Measurements from ENCODE around the gene EYS. TPM values are rescaled to one million over a fixed set of nuclear protein-coding genes. Genes with fewer than 3 reads are reported as not detected.

Gene EYS
- total and polyA plus RNA-seq, 4 donors = not detected

- 57 to 60% methylated on average over 3 of the region's 3 CpGs for WGBS, 2 donors
- ATAC-seq (ENCODE audit: low FRiP score) = no peak
- intact Hi-C loops (cut with DNase I) = no loop called here
Observed at GRCh38 chr6:63792736-63793464, 1914.1 kb downstream of the EYS start.

GRCh38 chr6:63790334-63790733 is 1916.7 kb downstream of the EYS start:
- H3K27ac ChIP-seq (ENCODE audit: low read depth in 1 of 2, low read length in 2 of 2) = no peak overlapping the region
- ATAC-seq (ENCODE audit: low FRiP score) (no peak), DNase-seq (no peak)
- H3K36me3 ChIP-seq (ENCODE audit: control insufficient read depth in 1 of 2, insufficient read depth in 2 of 2, low read length in 1 of 2) = no peaks in the 10 kb centered on the region
- intact Hi-C loops (cut with DNase I) = no loop called here
- H3K9me3 ChIP-seq (ENCODE audit: control insufficient read depth, low read length) = peaks cover 1% of the 10 kb centered on the region
- H3K4me3 ChIP-seq (ENCODE audit: low read length in 2 of 2) = no peak overlapping the region
- no peaks in the 10 kb centered on the region for H3K27me3 ChIP-seq (ENCODE audit: control insufficient read depth in 1 of 2, insufficient read depth in 2 of 2, low read length in 1 of 2)
- no peaks in the 10 kb centered on the region for H3K4me1 ChIP-seq (ENCODE audit: control insufficient read depth in 1 of 2, insufficient read depth in 2 of 2, low read length in 2 of 2)
- 74 to 76% methylated on average over 3 of the region's 3 CpGs for WGBS, 2 donors

More at GRCh38 chr6:63792736-63793464, 1914.1 kb downstream of the EYS start:
- no peak for DNase-seq
- H3K9me3 ChIP-seq (ENCODE audit: control insufficient read depth, low read length) = peaks cover 1% of the 10 kb centered on the region
- no peaks in the 10 kb centered on the region for H3K4me1 ChIP-seq (ENCODE audit: control insufficient read depth in 1 of 2, insufficient read depth in 2 of 2, low read length in 2 of 2)
- H3K36me3 ChIP-seq (ENCODE audit: control insufficient read depth in 1 of 2, insufficient read depth in 2 of 2, low read length in 1 of 2) = no peaks in the 10 kb centered on the region
- H3K27ac ChIP-seq (ENCODE audit: low read depth in 1 of 2, low read length in 2 of 2) = no peak overlapping the region
- no peaks in the 10 kb centered on the region for H3K27me3 ChIP-seq (ENCODE audit: control insufficient read depth in 1 of 2, insufficient read depth in 2 of 2, low read length in 1 of 2)
- no peak overlapping the region for H3K4me3 ChIP-seq (ENCODE audit: low read length in 2 of 2)

DNA sequence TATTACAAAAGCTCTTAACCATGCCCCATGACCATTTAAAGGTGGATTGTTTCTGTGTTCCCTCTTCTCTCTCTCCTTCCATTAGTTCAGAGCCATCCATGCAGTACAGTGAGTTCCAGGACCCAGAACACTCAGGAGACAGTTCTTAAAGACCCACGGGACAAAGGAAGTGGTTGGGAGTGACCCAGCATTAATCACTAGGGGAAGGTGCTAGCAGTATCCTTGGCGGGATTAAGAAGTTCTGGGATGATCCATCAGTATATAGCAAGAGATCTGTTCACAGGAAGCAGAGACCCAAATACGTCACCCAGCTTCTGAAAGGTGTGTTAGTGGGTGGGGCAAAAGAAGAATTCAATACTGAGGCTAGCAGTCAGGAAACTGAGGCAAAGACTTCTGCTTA is 1917.3 kb downstream of the EYS start:
- intact Hi-C loops (cut with DNase I) = no loop called here
- DNase-seq = no peak
- H3K9me3 ChIP-seq (ENCODE audit: control insufficient read depth, low read length) = peaks cover 1% of the 10 kb centered on the region
- no peaks in the 10 kb centered on the region for H3K27me3 ChIP-seq (ENCODE audit: control insufficient read depth in 1 of 2, insufficient read depth in 2 of 2, low read length in 1 of 2)
- H3K4me1 ChIP-seq (ENCODE audit: control insufficient read depth in 1 of 2, insufficient read depth in 2 of 2, low read length in 2 of 2) = no peaks in the 10 kb centered on the region
- no peak overlapping the region for H3K27ac ChIP-seq (ENCODE audit: low read depth in 1 of 2, low read length in 2 of 2)
- ATAC-seq (ENCODE audit: low FRiP score) = no peak
- WGBS, 2 donors = 76 to 79% methylated on average over 3 of the region's 3 CpGs
- H3K4me3 ChIP-seq (ENCODE audit: low read length in 2 of 2) = no peak overlapping the region
- H3K36me3 ChIP-seq (ENCODE audit: control insufficient read depth in 1 of 2, insufficient read depth in 2 of 2, low read length in 1 of 2) = no peaks in the 10 kb centered on the region

DNA sequence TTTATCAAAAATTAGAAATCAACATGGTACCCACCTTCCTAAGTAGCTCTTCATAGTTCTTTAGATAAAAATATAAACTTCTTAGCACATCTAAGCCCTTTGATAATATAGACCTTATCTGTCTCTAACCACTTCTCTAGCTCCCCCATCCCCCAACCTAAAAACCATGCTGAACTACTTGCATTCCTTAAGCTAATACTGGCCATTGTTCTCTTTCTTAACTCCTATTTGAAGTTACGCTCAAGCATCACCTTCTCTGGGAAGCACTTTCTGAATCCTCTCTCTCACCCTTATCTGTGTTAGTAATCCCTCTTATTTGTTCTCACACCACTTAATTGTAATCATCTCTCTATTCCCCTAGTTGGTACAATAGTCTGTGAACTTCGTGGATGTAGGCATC is 1918.5 kb downstream of the EYS start:
- DNase-seq (no peak), ATAC-seq (ENCODE audit: low FRiP score) (no peak)
- Histone ChIP-seq H3K4me1 (ENCODE audit: control insufficient read depth in 1 of 2, insufficient read depth in 2 of 2, low read length in 2 of 2) (no peaks in the 10 kb centered on the region), H3K4me3 (ENCODE audit: low read length in 2 of 2) (no peak overlapping the region), H3K9me3 (ENCODE audit: control insufficient read depth, low read length) (peaks cover 1% of the 10 kb centered on the region), H3K27me3 (ENCODE audit: control insufficient read depth in 1 of 2, insufficient read depth in 2 of 2, low read length in 1 of 2) (no peaks in the 10 kb centered on the region), H3K27ac (ENCODE audit: low read depth in 1 of 2, low read length in 2 of 2) (no peak overlapping the region), H3K36me3 (ENCODE audit: control insufficient read depth in 1 of 2, insufficient read depth in 2 of 2, low read length in 1 of 2) (no peaks in the 10 kb centered on the region)
- intact Hi-C loops (cut with DNase I) = no loop called here
- 81 to 85% methylated on average over 2 of the region's 2 CpGs for WGBS, 2 donors

DNA sequence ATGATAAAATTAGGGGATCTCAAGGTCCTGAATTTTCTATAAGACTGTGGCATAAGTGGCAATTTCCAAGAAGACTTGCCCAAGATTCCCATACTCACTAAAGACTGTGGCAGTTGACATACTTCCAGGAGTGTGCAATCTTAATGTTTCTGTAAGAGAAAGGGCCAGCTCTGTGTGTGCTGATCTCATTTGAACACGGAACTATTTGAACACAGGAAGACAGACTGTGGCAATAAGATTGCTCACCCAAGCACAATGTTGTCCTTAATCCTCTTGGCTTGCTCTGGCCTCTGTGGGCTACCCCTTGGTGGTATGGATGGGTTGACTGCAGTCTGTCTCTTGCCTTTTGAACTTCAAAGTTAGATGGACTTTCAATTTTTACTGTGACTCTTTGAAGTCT is 1920.0 kb downstream of the EYS start:
- Histone ChIP-seq H3K36me3 (ENCODE audit: control insufficient read depth in 1 of 2, insufficient read depth in 2 of 2, low read length in 1 of 2) (no peaks in the 10 kb centered on the region), H3K27me3 (ENCODE audit: control insufficient read depth in 1 of 2, insufficient read depth in 2 of 2, low read length in 1 of 2) (no peaks in the 10 kb centered on the region), H3K9me3 (ENCODE audit: control insufficient read depth, low read length) (peaks cover 1% of the 10 kb centered on the region), H3K4me1 (ENCODE audit: control insufficient read depth in 1 of 2, insufficient read depth in 2 of 2, low read length in 2 of 2) (no peaks in the 10 kb centered on the region), H3K27ac (ENCODE audit: low read depth in 1 of 2, low read length in 2 of 2) (no peak overlapping the region), H3K4me3 (ENCODE audit: low read length in 2 of 2) (no peak overlapping the region)
- WGBS, 2 donors = 77 to 88% methylated on average over 1 of the region's 1 CpG
- ATAC-seq (ENCODE audit: low FRiP score) (no peak), DNase-seq (no peak)
- intact Hi-C loops (cut with DNase I) = no loop called here

DNA sequence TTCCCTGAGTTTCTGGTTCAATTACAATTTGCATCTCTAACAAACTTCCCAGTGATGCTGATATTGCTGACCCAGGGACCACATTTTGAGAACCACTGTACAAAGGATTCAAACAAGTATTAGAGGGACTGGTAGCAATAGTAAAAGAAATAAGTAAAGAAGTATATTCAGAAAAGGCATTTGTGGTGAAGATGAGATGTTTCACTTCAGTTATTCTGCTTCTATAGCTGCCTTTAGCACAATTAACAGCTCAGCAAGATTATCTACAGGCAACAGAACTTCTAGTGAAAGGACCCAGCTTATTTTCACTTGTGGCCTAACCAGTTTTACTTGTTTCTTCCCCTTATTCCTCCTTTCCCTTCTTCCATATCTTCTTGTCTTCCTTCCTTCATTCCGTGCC is 1922.0 kb downstream of the EYS start:
- Histone ChIP-seq H3K27ac (ENCODE audit: low read depth in 1 of 2, low read length in 2 of 2) (no peak overlapping the region), H3K9me3 (ENCODE audit: control insufficient read depth, low read length) (peaks cover 1% of the 10 kb centered on the region), H3K36me3 (ENCODE audit: control insufficient read depth in 1 of 2, insufficient read depth in 2 of 2, low read length in 1 of 2) (no peaks in the 10 kb centered on the region), H3K4me1 (ENCODE audit: control insufficient read depth in 1 of 2, insufficient read depth in 2 of 2, low read length in 2 of 2) (no peaks in the 10 kb centered on the region), H3K4me3 (ENCODE audit: low read length in 2 of 2) (no peak overlapping the region), H3K27me3 (ENCODE audit: control insufficient read depth in 1 of 2, insufficient read depth in 2 of 2, low read length in 1 of 2) (no peaks in the 10 kb centered on the region)
- ATAC-seq (ENCODE audit: low FRiP score) = no peak
- intact Hi-C loops (cut with DNase I) = no loop called here
- 87 to 93% methylated on average over 1 of the region's 1 CpG for WGBS, 2 donors
- no peak for DNase-seq

- Histone ChIP-seq H3K4me1 (ENCODE audit: control insufficient read depth in 1 of 2, insufficient read depth in 2 of 2, low read length in 2 of 2) (no peaks in the 10 kb centered on the region), H3K27ac (ENCODE audit: low read depth in 1 of 2, low read length in 2 of 2) (no peak overlapping the region), H3K36me3 (ENCODE audit: control insufficient read depth in 1 of 2, insufficient read depth in 2 of 2, low read length in 1 of 2) (no peaks in the 10 kb centered on the region), H3K9me3 (ENCODE audit: control insufficient read depth, low read length) (no peaks in the 10 kb centered on the region), H3K27me3 (ENCODE audit: control insufficient read depth in 1 of 2, insufficient read depth in 2 of 2, low read length in 1 of 2) (no peaks in the 10 kb centered on the region), H3K4me3 (ENCODE audit: low read length in 2 of 2) (no peak overlapping the region)
- intact Hi-C loops (cut with DNase I) = no loop called here
- no peak for DNase-seq
- ATAC-seq (ENCODE audit: low FRiP score) = no peak
- 68 to 69% methylated on average over 1 of the region's 1 CpG for WGBS, 2 donors
Observed at GRCh38 chr6:63783096-63783495, 1923.9 kb downstream of the EYS start.

DNA sequence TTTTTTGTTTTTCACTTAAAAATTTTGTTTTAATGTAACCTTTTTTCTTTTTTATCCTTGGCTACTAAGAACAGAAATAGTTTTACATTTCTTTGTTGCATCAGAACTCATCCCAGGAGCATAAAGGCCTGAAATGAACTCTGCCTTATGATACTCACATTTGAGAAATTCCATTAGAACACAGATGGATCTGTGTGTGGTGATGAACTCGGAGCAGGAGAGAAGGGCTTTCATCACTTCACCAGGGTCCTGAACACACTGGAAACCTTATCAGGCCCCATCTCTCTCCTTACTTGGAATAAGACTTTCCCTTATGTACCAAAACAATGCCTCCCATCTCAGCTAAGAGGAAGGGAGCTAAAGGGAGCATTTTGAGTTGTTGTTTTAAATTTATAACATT is 1932.1 kb downstream of the EYS start:
- Histone ChIP-seq H3K36me3 (ENCODE audit: control insufficient read depth in 1 of 2, insufficient read depth in 2 of 2, low read length in 1 of 2) (no peaks in the 10 kb centered on the region), H3K4me3 (ENCODE audit: low read length in 2 of 2) (no peak overlapping the region), H3K9me3 (ENCODE audit: control insufficient read depth, low read length) (no peaks in the 10 kb centered on the region), H3K27ac (ENCODE audit: low read depth in 1 of 2, low read length in 2 of 2) (no peak overlapping the region), H3K4me1 (ENCODE audit: control insufficient read depth in 1 of 2, insufficient read depth in 2 of 2, low read length in 2 of 2) (no peaks in the 10 kb centered on the region), H3K27me3 (ENCODE audit: control insufficient read depth in 1 of 2, insufficient read depth in 2 of 2, low read length in 1 of 2) (no peaks in the 10 kb centered on the region)
- WGBS, 2 donors = 28 to 32% methylated on average over 1 of the region's 1 CpG
- DNase-seq = no peak
- intact Hi-C loops (cut with DNase I) = no loop called here
- ATAC-seq (ENCODE audit: low FRiP score) = no peak

DNA sequence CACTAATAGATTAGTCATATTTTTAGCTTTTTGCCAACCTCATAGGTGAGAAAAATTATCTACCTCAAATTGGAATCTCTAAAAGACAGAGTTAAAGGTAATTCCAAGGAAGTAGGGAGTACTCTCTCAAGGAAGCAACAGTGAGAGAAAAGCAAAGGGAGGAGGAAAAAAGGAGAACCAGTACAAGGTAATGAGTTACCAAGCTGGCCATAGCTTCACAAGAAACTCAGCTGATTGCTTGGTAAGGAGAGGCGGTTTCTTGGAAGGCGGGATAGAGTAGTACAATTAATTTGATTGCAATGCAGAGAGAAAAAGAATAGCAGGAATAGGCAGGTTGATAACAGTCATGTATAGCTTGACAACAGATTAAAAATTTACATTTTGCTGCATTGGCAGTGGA is 1933.8 kb downstream of the EYS start:
- ATAC-seq (ENCODE audit: low FRiP score) = no peak
- intact Hi-C loops (cut with DNase I) = no loop called here
- WGBS, 2 donors = 81 to 85% methylated on average over 2 of the region's 2 CpGs
- H3K36me3 ChIP-seq (ENCODE audit: control insufficient read depth in 1 of 2, insufficient read depth in 2 of 2, low read length in 1 of 2) = no peaks in the 10 kb centered on the region
- no peaks in the 10 kb centered on the region for H3K27me3 ChIP-seq (ENCODE audit: control insufficient read depth in 1 of 2, insufficient read depth in 2 of 2, low read length in 1 of 2)
- DNase-seq = no peak
- H3K4me3 ChIP-seq (ENCODE audit: low read length in 2 of 2) = no peak overlapping the region
- H3K27ac ChIP-seq (ENCODE audit: low read depth in 1 of 2, low read length in 2 of 2) = no peak overlapping the region
- H3K4me1 ChIP-seq (ENCODE audit: control insufficient read depth in 1 of 2, insufficient read depth in 2 of 2, low read length in 2 of 2) = no peaks in the 10 kb centered on the region
- H3K9me3 ChIP-seq (ENCODE audit: control insufficient read depth, low read length) = no peaks in the 10 kb centered on the region
